SK-N-SH treated with all-trans-retinoic acid at 6 μM for 48 hours (cell line): Measurements from ENCODE around the gene MAPK6.

Source experiments
- ARNTL ChIP-seq: fragments of 450-650 bp; formaldehyde crosslinking; IDR thresholded peaks from 2 replicates; pipeline ENCODE4 v1.5.0; 2020; ENCODE audit warnings: low read depth, mild to moderate bottlenecking, moderate library complexity, borderline replicate concordance
- BACH2 ChIP-seq: fragments of 250-450 bp; sonication (Bioruptor Pico); IDR thresholded peaks from 2 replicates; pipeline ENCODE4 v1.9.0; 2021; ENCODE audit warnings: mild to moderate bottlenecking, borderline replicate concordance
- CREB5 ChIP-seq: fragments of 250-450 bp; sonication (Bioruptor Pico); IDR thresholded peaks from 2 replicates; pipeline ENCODE4 v1.5.1; 2020; ENCODE audit warnings: low read depth, mild to moderate bottlenecking, moderate library complexity
- OSR1 ChIP-seq: fragments of 250-450 bp; sonication (Bioruptor Pico); IDR thresholded peaks from 2 replicates; pipeline ENCODE4 v1.8.0; 2022; ENCODE audit warnings: moderate library complexity, mild to moderate bottlenecking, inconsistent platforms
- PPARA ChIP-seq: fragments of 250-450 bp; sonication (Bioruptor Pico); IDR thresholded peaks from 2 replicates; pipeline ENCODE4 v1.5.0; 2020; ENCODE audit warnings: mild to moderate bottlenecking, borderline replicate concordance
- RARB ChIP-seq: fragments of 250-450 bp; sonication (Bioruptor Pico); IDR thresholded peaks from 2 replicates; pipeline ENCODE4 v1.8.0; 2021; ENCODE audit warnings: mild to moderate bottlenecking, moderate library complexity
- SNAI2 ChIP-seq: fragments of 250-450 bp; sonication (Bioruptor Pico); IDR thresholded peaks from 2 replicates; pipeline ENCODE4 v1.5.0; 2020; ENCODE audit warnings: mild to moderate bottlenecking, moderate library complexity
- TCF4 ChIP-seq: fragments of 250-450 bp; sonication (Bioruptor Pico); IDR thresholded peaks from 2 replicates; pipeline ENCODE4 v1.8.0; 2021; ENCODE audit warnings: mild to moderate bottlenecking, moderate library complexity, borderline replicate concordance
- ZC3H10 ChIP-seq: fragments of 250-450 bp; sonication (Bioruptor Pico); IDR thresholded peaks from 2 replicates; pipeline ENCODE4 v1.5.1; 2021; ENCODE audit warnings: mild to moderate bottlenecking, moderate library complexity
- ZFP3 ChIP-seq: fragments of 250-450 bp; sonication (Bioruptor Pico); IDR thresholded peaks from 2 replicates; pipeline ENCODE4 v1.5.0; 2020; ENCODE audit warnings: mild to moderate bottlenecking, moderate library complexity
- ZFP30 ChIP-seq: fragments of 450-650 bp; formaldehyde crosslinking; IDR thresholded peaks from 2 replicates; pipeline ENCODE4 v1.5.0; 2022; ENCODE audit warnings: mild to moderate bottlenecking, moderate library complexity

GRCh38 chr15:52106641-52107040, 87.6 kb downstream of the MAPK6 start:
- TF ChIP-seq ARNTL (CRISPR knock-in tag) = no peak
- TF ChIP-seq ZFP30 (CRISPR knock-in tag) = no peak
- TF ChIP-seq RARB (CRISPR knock-in tag) = no peak
- no peak for TF ChIP-seq TCF4 (CRISPR knock-in tag)
- no peak for TF ChIP-seq OSR1 (CRISPR knock-in tag)
- no peak for TF ChIP-seq ZC3H10 (CRISPR knock-in tag)
- no peak for TF ChIP-seq ZFP3 (CRISPR knock-in tag)
- no peak for TF ChIP-seq SNAI2 (CRISPR knock-in tag)
- no peak for TF ChIP-seq PPARA (CRISPR knock-in tag)
- no peak for TF ChIP-seq CREB5 (CRISPR knock-in tag)
- no peak for TF ChIP-seq BACH2 (CRISPR knock-in tag)
